GM12874 (cell line): ENCODE measurements around the gene ATG16L1.

Experiments used
- TF ChIP-seq, protein P1 (sequence below): IDR thresholded peaks from 2 replicates; pipeline ENCODE4 v1.5.1; 2011; ENCODE audit warnings: low read depth, mild to moderate bottlenecking, control low read depth, low read length, moderate library complexity; ENCODE audit not compliant: insufficient read depth

ATG16L1 gene

DNA sequence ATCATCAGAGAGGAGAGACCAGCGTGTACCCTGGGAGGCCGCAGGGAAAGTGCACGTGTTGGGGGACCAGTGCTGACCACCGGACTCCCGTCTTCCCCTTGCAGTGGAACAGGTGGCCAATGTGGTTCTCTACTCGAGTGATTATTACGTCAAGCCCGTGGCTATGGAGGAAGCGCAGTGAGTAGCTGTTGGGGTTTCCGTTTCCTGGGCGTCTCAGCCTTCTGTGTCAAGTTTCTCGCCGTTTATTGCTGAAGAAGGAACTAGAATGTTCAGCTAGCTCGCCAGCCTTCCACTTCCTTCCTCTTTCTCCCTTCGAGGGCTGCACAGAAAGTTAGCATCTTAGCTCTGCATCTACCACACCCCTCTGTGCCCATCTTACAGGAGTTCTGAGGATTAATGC, 80.1 kb downstream of the ATG16L1 start:
- TF ChIP-seq, protein P1, sequence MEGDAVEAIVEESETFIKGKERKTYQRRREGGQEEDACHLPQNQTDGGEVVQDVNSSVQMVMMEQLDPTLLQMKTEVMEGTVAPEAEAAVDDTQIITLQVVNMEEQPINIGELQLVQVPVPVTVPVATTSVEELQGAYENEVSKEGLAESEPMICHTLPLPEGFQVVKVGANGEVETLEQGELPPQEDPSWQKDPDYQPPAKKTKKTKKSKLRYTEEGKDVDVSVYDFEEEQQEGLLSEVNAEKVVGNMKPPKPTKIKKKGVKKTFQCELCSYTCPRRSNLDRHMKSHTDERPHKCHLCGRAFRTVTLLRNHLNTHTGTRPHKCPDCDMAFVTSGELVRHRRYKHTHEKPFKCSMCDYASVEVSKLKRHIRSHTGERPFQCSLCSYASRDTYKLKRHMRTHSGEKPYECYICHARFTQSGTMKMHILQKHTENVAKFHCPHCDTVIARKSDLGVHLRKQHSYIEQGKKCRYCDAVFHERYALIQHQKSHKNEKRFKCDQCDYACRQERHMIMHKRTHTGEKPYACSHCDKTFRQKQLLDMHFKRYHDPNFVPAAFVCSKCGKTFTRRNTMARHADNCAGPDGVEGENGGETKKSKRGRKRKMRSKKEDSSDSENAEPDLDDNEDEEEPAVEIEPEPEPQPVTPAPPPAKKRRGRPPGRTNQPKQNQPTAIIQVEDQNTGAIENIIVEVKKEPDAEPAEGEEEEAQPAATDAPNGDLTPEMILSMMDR, result no peak

DNA sequence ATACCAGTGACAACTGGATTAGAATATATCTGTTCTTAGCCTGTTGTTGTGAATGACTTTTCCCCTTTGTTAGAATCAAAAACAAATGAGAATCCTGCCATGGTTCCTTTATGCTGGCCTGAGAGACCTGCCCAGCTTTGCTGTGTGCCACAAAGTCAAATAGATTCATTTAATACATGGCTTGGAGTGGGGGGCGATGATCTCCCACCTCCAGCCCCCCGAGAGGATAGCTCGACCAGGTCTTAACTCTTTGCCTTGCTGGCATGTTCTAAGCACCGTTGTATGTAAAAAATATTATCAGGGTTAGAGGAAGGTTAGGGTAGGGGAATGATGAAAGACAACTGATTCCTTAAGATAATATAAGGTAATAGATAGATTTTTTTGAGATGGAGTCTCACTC, 80.7 kb downstream of the ATG16L1 start:
- TF ChIP-seq, protein P1, result no peak

DNA sequence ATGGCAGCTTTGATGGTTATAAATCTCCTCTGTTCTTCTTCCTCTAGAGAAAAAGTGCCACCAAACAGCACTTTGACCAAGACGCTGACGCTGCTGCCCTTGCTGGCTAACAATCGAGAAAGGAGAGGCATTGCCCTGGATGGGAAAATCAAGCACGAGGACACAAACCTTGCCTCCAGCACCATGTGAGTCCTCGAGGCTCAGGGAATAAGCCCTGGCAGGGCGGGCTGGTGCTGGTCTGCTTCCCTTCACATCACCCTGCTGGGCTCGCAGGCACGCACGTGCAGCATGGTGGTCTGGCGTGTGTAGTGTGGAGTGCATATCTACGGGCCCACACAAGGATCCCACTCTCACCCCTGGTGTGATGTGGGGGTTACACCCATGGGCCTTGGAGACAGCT, 83.4 kb downstream of the ATG16L1 start:
- TF ChIP-seq, protein P1, result no peak

DNA sequence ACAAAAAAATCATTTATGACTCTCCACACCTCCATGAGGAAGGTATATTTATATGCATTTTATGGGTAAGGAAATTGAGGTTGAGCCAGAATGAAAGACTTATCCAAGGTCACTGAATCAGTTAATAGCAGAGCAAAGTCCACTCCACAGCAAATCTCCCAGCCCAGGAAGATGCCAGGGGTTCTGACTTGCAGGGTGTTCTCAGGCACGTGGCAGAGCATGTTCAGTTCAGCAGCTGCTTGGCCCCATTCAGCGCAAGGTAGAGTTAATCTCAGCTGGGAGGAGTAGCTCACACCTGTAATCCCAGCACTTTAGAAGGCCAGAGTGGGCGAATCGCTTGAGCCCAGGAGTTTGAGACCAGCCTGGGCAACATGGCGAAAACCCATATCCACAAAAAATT, 85.1 kb downstream of the ATG16L1 start:
- TF ChIP-seq, protein P1, result no peak

- TF ChIP-seq, protein P1, result no peak
These were observed 86.6 kb downstream of the ATG16L1 start for GRCh38 chr2:233338046-233338445.

GRCh38 chr2:233338812-233339368, 87.4 kb downstream of the ATG16L1 start:
- TF ChIP-seq, protein P1, result no peak

GRCh38 chr2:233339427-233339826, 88.0 kb downstream of the ATG16L1 start:
- TF ChIP-seq, protein P1, result no peak
